ENCODE measurements around the gene HPCAL1. TPM values are rescaled to one million over a fixed set of nuclear protein-coding genes. Genes with fewer than 3 reads are reported as not detected.

The HPCAL1 gene
- total RNA-seq, 6 experiments from 2014 or later = 23.1 to 68.8 (median 29.1) TPM

DNA sequence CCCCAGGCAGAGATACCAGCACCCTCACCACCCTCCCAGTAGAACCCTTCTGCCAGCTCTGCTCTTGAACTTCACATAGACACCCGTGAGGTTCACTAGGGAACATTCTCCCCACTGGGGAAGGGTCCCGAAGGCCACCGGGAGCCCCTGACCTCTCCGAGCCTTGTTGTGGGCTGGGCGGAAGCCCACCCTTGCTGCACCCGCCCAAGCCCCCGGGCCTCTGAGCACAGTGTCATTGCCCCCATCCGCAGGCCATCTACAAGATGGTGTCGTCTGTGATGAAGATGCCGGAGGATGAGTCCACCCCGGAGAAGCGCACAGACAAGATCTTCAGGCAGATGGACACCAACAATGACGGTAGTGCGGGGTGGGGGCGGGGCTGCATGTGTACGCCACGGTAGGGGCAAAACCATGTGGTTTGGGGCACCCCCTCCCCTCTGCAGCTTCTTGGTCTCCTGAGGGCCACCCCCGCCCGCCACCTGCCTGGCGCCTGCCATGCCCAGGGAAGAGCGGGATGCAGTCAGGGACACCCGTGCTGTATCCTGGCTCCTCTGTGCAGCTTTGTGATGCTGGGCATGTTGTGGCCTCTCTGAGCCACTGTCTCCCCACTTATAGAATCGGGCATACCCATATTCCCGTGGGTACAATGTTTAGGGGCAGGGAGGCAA is 120.2 kb downstream of the HPCAL1 start:
- 82% methylated on average over 3 of the region's 24 CpGs for whole genome bisulfite sequencing (ENCODE audit: insufficient coverage, low coverage, low lambda C conversion rate, missing lambda C conversion rate)
- Histone ChIP-seq H3K9me3 (no peaks in the 10 kb centered on the region), H3K4me3 (no peak overlapping the region), H3K27ac (no peak overlapping the region), H3K36me3 (peaks cover 0 to 30% (median under 1%) of the 10 kb centered on the region in 4 donors), H3K4me1 (no peaks in the 10 kb centered on the region), H3K27me3 (no peaks in the 10 kb centered on the region)
- DNase-seq (no peak), ATAC-seq (no peak)
- no peak for TF ChIP-seq POLR2A (IDR thresholded peaks at IDR 0.05)
- TF ChIP-seq, protein P1, sequence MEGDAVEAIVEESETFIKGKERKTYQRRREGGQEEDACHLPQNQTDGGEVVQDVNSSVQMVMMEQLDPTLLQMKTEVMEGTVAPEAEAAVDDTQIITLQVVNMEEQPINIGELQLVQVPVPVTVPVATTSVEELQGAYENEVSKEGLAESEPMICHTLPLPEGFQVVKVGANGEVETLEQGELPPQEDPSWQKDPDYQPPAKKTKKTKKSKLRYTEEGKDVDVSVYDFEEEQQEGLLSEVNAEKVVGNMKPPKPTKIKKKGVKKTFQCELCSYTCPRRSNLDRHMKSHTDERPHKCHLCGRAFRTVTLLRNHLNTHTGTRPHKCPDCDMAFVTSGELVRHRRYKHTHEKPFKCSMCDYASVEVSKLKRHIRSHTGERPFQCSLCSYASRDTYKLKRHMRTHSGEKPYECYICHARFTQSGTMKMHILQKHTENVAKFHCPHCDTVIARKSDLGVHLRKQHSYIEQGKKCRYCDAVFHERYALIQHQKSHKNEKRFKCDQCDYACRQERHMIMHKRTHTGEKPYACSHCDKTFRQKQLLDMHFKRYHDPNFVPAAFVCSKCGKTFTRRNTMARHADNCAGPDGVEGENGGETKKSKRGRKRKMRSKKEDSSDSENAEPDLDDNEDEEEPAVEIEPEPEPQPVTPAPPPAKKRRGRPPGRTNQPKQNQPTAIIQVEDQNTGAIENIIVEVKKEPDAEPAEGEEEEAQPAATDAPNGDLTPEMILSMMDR (IDR thresholded peaks at IDR 0.05) = no peak
- intact Hi-C loops (cut with DNase I) = loop anchor here in 1 of 2 donors (10.0 kb wide), 1 partner anchor 618 kb away; no protein-coding TSS in a partner anchor

DNA sequence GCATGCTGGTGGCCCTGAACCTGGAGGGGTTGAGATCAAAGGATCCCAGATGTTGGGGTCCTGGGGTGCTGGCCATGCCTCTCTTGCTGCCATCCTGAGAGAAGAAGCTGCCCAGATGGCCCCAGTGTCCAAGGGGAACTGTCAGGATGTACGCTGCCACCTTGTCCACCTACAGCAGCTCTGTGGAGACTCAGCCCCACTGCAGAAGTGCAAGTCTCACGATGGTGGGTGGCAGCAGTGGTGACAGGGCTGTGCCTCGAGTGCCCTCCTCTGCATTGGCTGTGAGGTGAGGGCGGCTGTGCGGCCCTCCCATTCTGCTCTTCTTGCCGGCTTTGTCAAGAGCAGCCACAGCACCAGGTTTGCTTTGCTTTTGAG is 120.7 kb downstream of the HPCAL1 start:
- Histone ChIP-seq H3K27ac (no peak overlapping the region), H3K4me1 (no peaks in the 10 kb centered on the region), H3K36me3 (peaks cover 0 to 30% (median under 1%) of the 10 kb centered on the region in 4 donors), H3K27me3 (no peaks in the 10 kb centered on the region), H3K9me3 (no peaks in the 10 kb centered on the region), H3K4me3 (no peak overlapping the region)
- no peak for ATAC-seq
- TF ChIP-seq POLR2A (IDR thresholded peaks at IDR 0.05) = no peak
- TF ChIP-seq, protein P1 (IDR thresholded peaks at IDR 0.05) = no peak
- DNase-seq = no peak
- 67% methylated on average over 3 of the region's 6 CpGs for WGBS (ENCODE audit: insufficient coverage, low coverage, low lambda C conversion rate, missing lambda C conversion rate)
- intact Hi-C loops (cut with DNase I) = loop anchor here in 1 of 2 donors (10.0 kb wide), 1 partner anchor 619 kb away; no protein-coding TSS in a partner anchor

DNA sequence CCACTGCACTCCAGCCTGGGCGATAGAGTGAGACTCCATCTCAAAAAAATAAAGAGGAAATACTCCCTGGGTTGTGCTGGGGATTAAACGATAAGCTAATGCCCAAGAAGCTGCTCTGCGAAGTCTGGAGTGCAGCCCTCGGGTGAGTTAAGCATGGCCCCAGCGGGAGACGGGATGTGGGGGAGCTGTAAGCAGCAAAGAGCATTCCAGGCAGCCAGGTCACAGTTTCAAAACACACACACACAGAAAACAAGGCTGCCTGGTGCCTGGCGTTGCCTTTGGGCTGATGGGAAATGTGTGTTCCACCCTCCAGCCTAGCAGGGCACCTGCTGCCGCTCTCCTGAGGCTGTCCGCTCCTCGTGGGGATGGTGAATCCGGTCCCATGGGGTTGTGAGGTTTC is 121.3 kb downstream of the HPCAL1 start:
- intact Hi-C loops (cut with DNase I) = loop anchor here in 1 of 2 donors (10.0 kb wide), 1 partner anchor 619 kb away; no protein-coding TSS in a partner anchor
- ATAC-seq = no peak
- DNase-seq = no peak
- WGBS (ENCODE audit: insufficient coverage, low coverage, low lambda C conversion rate, missing lambda C conversion rate) = 93% methylated on average over 6 of the region's 11 CpGs
- no peaks in the 10 kb centered on the region for H3K9me3 ChIP-seq
- TF ChIP-seq POLR2A (IDR thresholded peaks at IDR 0.05) = no peak
- TF ChIP-seq, protein P1 (IDR thresholded peaks at IDR 0.05) = no peak
- H3K4me3 ChIP-seq = no peak overlapping the region
- H3K36me3 ChIP-seq = peaks cover 0 to 30% (median under 1%) of the 10 kb centered on the region in 4 donors
- no peaks in the 10 kb centered on the region for H3K4me1 ChIP-seq
- H3K27me3 ChIP-seq = no peaks in the 10 kb centered on the region
- H3K27ac ChIP-seq = no peak overlapping the region

DNA sequence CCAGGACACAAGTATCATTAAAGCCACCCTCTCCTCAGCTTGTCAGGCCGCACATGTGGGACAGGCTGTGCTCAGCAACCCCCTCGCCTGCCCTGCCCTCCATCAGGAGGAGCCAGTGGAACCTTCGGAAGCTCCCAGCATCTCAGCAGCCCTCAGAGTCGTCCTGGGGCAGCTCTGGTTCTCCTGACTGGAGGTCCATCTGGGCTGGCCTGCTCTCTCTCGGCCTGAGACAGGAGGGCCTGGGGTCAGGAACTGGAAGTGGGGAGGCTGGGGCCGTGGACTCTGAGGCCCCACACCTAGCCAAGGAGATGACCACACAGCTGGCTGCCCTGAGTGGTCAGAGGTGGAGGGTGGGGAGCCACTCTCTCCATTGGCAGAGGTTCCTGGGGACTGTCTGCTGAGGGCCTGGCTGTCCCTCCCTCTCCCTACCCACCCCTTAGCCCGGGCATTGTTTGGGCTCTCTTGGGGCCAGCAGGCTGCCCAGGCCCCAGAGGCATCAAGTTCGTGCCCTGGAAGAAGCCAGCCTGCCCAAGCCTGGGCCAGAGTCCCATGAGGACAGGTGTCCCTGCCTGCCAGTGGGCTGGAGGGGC is 122.3 kb downstream of the HPCAL1 start:
- ATAC-seq = peak in 2 of 4 donors; percentile 7 to 13
- Histone ChIP-seq H3K4me3 (no peak overlapping the region), H3K27me3 (no peaks in the 10 kb centered on the region), H3K9me3 (no peaks in the 10 kb centered on the region), H3K4me1 (no peaks in the 10 kb centered on the region), H3K36me3 (peaks cover 0 to 27% (median under 1%) of the 10 kb centered on the region in 4 donors), H3K27ac (no peak overlapping the region)
- TF ChIP-seq POLR2A (IDR thresholded peaks at IDR 0.05) = no peak
- TF ChIP-seq, protein P1 (IDR thresholded peaks at IDR 0.05) = no peak
- no peak for DNase-seq
- intact Hi-C loops (cut with DNase I) = loop anchor here in 1 of 2 donors (10.0 kb wide), 1 partner anchor 620 kb away; no protein-coding TSS in a partner anchor
- WGBS (ENCODE audit: insufficient coverage, low coverage, low lambda C conversion rate, missing lambda C conversion rate) = 100% methylated on average over 3 of the region's 8 CpGs

Measured in right lobe of liver (tissue), 6 donors.